GM12878 (cell line): ENCODE results near the gene ZSCAN22. TPM values are rescaled to one million over a fixed set of nuclear protein-coding genes. Genes with fewer than 3 reads are reported as not detected.

ENCODE experiments used
- ATAC-seq: fragments of 200-7000 bp; cut with Tn5 transposase; 3 replicates; pipeline ENCODE4 v1.9.1; 2020; ENCODE audit warnings: mild to moderate bottlenecking, moderate library complexity
- BruUV-seq: library from RNA; stranded (reverse); fragments of 400-500 nt; replicated peaks from 2 replicates; lab custom pipeline; 2021; lab: Mats Ljungman, UMichigan
- CTCF ChIA-PET: fragments of 300-600 bp; sonication (Branson Sonifier 250); formaldehyde crosslinking; extraction: SDS; loops from one replicate; lab custom pipeline; 2021; ENCODE audit warnings: inconsistent platforms; lab: Yijun Ruan, JAX
- POLR2A ChIA-PET: fragments of 350-600 bp; formaldehyde crosslinking; extraction: SDS; loops from one replicate; lab custom pipeline; 2021; ENCODE audit warnings: inconsistent platforms; lab: Charles Lee
- RAD21 ChIA-PET: fragments of 300-600 bp; sonication (Branson Sonifier 250); formaldehyde crosslinking; loops from one replicate; lab custom pipeline; 2023; ENCODE audit warnings: antibody characterized with exemption; ENCODE audit not compliant: unreplicated experiment; lab: Charles Lee
- SMC1A ChIA-PET: fragments of 300-600 bp; sonication (Branson Sonifier 250); formaldehyde crosslinking; loops from one replicate; lab custom pipeline; 2023; ENCODE audit not compliant: unreplicated experiment, uncharacterized antibody; lab: Charles Lee
- DNase-seq: peaks from one replicate; pipeline ENCODE4 v3.0.0-alpha.2; 2011; ENCODE audit warnings: low read depth, low spot score
- FAIRE-seq: peaks from 3 replicates; lab custom pipeline; 2011; peaks lifted over from hg19 to GRCh38; lab: Jason Lieb, UNC
- H2AFZ ChIP-seq: 2 replicates; pipeline ENCODE4 v1.6.0; 2011; ENCODE audit warnings: low read depth, low read length, control low read depth; ENCODE audit not compliant: control insufficient read depth
- H3K27ac ChIP-seq: 2 replicates; pipeline ENCODE4 v1.5.1; 2011; ENCODE audit warnings: control low read depth; ENCODE audit not compliant: control insufficient read depth, insufficient read depth
- H3K27me3 ChIP-seq, 2 experiments: replicated peaks in 1 of 2; 2 replicates each; pipeline versions ENCODE4 v1.6.0 to v1.6.1; 2011; ENCODE audit warnings: low read length in 1 of 2; ENCODE audit not compliant: control insufficient read depth in 2 of 2, insufficient read depth in 2 of 2
- H3K36me3 ChIP-seq, 2 experiments: 2 replicates each; pipeline ENCODE4 v1.5.1; 2011; ENCODE audit warnings: low read length in 1 of 2; ENCODE audit not compliant: control insufficient read depth in 2 of 2, insufficient read depth in 2 of 2
- H3K4me1 ChIP-seq: 2 replicates; pipeline ENCODE4 v1.6.1; 2011; ENCODE audit warnings: mild to moderate bottlenecking, low read length, moderate library complexity, mixed read lengths; ENCODE audit not compliant: control insufficient read depth, insufficient read depth
- H3K4me2 ChIP-seq: 2 replicates; pipeline ENCODE4 v1.6.0; 2011; ENCODE audit warnings: control low read depth; ENCODE audit not compliant: control insufficient read depth, insufficient read depth
- H3K4me3 ChIP-seq: fragments of 200-600 bp; sonication (generic); 2 replicates; pipeline ENCODE4 v1.5.1; 2016
- H3K79me2 ChIP-seq: 2 replicates; pipeline ENCODE4 v1.6.0; 2011; ENCODE audit warnings: low read length; ENCODE audit not compliant: control insufficient read depth, insufficient read depth
- H3K9ac ChIP-seq: 2 replicates; pipeline ENCODE4 v1.8.0; 2011; ENCODE audit warnings: low read length, control low read depth, mixed read lengths; ENCODE audit not compliant: control insufficient read depth, insufficient read depth
- H3K9me3 ChIP-seq: replicated peaks from 3 replicates; pipeline ENCODE4 v1.5.1; 2011; ENCODE audit warnings: mild to moderate bottlenecking, low read length; ENCODE audit not compliant: control insufficient read depth, insufficient read depth
- H4K20me1 ChIP-seq: 2 replicates; pipeline ENCODE4 v1.6.0; 2011; ENCODE audit not compliant: control insufficient read depth, insufficient read depth
- BMI1 ChIP-seq: fragments of 450-650 bp; IDR thresholded peaks from 2 replicates; pipeline ENCODE4 v1.6.1; 2016; ENCODE audit warnings: mild to moderate bottlenecking, moderate library complexity, borderline replicate concordance
- GATAD2B ChIP-seq: fragments of 450-650 bp; conservative IDR thresholded peaks from 2 replicates; pipeline ENCODE4 v1.6.1; 2017; ENCODE audit warnings: low read depth, mild to moderate bottlenecking, moderate library complexity
- SIN3A ChIP-seq: IDR thresholded peaks from 2 replicates; pipeline ENCODE4 v1.6.1; 2012; ENCODE audit warnings: low read depth, low read length, improper control_type of control experiment
- SREBF1 ChIP-seq: IDR thresholded peaks from 2 replicates; pipeline ENCODE4 v1.6.1; 2012; ENCODE audit warnings: mild to moderate bottlenecking, low read length
- TBL1XR1 ChIP-seq: IDR thresholded peaks from 2 replicates; pipeline ENCODE4 v1.6.1; 2012; ENCODE audit warnings: low read depth, low read length, improper control_type of control experiment
- ZNF622 ChIP-seq: fragments of 450-650 bp; IDR thresholded peaks from 2 replicates; pipeline ENCODE4 v1.6.1; 2017; ENCODE audit warnings: mild to moderate bottlenecking, inconsistent platforms
- WGBS: methylation state at CpG from one replicate; pipeline ENCODE4 v1.1.6; 2016; ENCODE audit warnings: low lambda C conversion rate; ENCODE audit not compliant: insufficient replicate concordance, insufficient coverage; ENCODE audit errors: missing lambda C conversion rate; 5-methylcytosine and 5-hydroxymethylcytosine counted together
- in situ Hi-C: fragments of 300-500 bp; cut with MboI; formaldehyde crosslinking; loops from 9 replicates; pipeline ENCODE4 v1.14.3; 2018; ENCODE audit warnings: mixed read lengths
- intact Hi-C: fragments of 100-400 bp; cut with micrococcal nuclease; formaldehyde crosslinking; loops from one replicate; pipeline ENCODE4 v1.14.2; 2022; ENCODE audit not compliant: unreplicated experiment
- polyA plus RNA-seq, 11 experiments: library from polyadenylated mRNA; depleted of rRNA in 4 of 11; unstranded in 6 of 11; stranded (reverse) in 5 of 11; fragments of >200 nt; fragmentation: Nextera tagmentation in 4 of 11; fragmentation: Illumina TruSeq in 1 of 11; extraction: Ambion mirVana in 4 of 11; extraction: Trizol in 1 of 11; gene quantifications; 1 replicate in 1 of 11; 2 replicates in 10 of 11; pipeline versions ENCODE4 v1.2.1 to v1.2.3, GENCODE V29; 2011 to 2016; ENCODE audit warnings: inconsistent platforms in 2 of 11, missing spikeins in 2 of 11, low read depth in 1 of 11
- total RNA-seq, 4 experiments: library from RNA; depleted of rRNA in 3 of 4; stranded (reverse); fragments of >200 nt in 3 of 4; fragmentation: Illumina TruSeq in 1 of 4; extraction: Trizol in 1 of 4; gene quantifications; 2 replicates each; pipeline versions ENCODE4 v1.2.1 to v1.2.3, GENCODE V29; 2013 to 2021
- TF ChIP-seq, protein P1 (sequence below): fragments of 450-650 bp; IDR thresholded peaks from 2 replicates; pipeline ENCODE4 v1.6.1; 2016; ENCODE audit warnings: mild to moderate bottlenecking, moderate library complexity, borderline replicate concordance
- TF ChIP-seq, protein P2 (sequence below): fragments of 450-650 bp; IDR thresholded peaks from 2 replicates; pipeline ENCODE4 v1.6.1; 2016; ENCODE audit warnings: mild to moderate bottlenecking
- TF ChIP-seq, protein P3 (sequence below): fragments of 450-650 bp; conservative IDR thresholded peaks from 2 replicates; pipeline ENCODE4 v1.6.1; 2017; ENCODE audit warnings: mild to moderate bottlenecking, moderate library complexity
- TF ChIP-seq, protein P4 (sequence below): fragments of 450-650 bp; formaldehyde crosslinking; IDR thresholded peaks from 2 replicates; pipeline ENCODE4 v1.4.0; 2020; ENCODE audit warnings: mild to moderate bottlenecking, moderate library complexity

Gene ZSCAN22
- total and polyA plus RNA-seq, 10 of the 15 experiments (the other 5 are each of a cell fraction or from before 2014, with no cell fraction given): 0.49 to 3.9 (median 2.6) TPM

DNA sequence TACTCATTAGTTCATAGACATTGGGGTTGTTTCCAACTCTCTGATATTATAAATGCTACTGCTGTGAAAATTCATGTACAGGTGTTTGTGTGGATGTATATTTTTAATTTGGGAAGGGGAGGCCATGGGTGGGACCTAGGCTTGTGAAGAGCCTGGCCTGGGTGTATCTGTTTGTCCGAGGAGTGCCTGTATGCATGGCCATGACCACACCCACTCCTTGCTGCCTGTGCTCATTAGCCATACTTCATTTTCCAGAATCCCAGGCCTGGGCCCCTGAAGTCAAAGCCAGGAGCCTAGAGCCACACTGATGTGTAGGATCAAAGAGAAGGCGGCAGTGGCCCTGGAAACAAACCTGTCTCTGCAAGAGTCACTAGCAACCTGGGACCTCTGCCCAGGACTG is 11.2 kb upstream of the ZSCAN22 start (continued):
- TF ChIP-seq BMI1: no peak
- TF ChIP-seq ZNF622: no peak

DNA sequence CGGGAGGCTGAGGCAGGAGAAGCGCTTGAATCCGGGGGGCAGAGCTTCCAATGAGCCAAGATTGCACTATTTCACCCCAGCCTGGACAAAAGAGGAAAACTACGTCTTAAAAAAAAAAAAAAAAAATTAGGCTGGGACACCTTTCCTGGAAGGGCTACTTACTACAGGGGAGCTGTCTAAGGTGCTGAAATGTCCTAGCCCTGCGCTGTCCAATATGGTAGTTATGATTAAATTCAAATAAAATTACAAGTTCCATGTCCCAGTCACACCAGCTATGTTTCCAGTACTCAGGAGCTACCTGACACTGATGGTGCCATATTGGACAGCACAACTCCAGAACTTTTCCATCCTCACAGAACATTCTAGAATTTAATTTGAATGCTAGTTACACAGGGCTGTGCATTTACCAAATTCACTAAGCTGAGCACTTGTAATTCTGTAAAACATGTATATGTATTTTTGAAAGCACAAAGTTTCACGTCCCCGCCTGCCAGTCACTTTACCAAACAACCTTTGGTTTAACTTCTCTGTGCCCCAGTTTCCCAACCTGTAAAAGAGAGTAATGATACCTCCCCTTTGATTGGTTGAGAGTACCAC is 9.2 kb upstream of the ZSCAN22 start:
- Histone ChIP-seq H3K4me1 (no peaks in the 10 kb centered on the region), H3K36me3 (peaks cover 3 to 10% of the 10 kb centered on the region in 2 experiments), H3K9me3 (no peaks in the 10 kb centered on the region; the same call in 2 of the 3 replicates), H3K27ac (no peak overlapping the region), H2AFZ (no peak overlapping the region), H3K79me2 (no peaks in the 10 kb centered on the region), H3K4me2 (no peak overlapping the region), H3K9ac (no peak overlapping the region), H4K20me1 (no peaks in the 10 kb centered on the region), H3K27me3 (no peaks in the 10 kb centered on the region), H3K4me3 (no peak overlapping the region)
- POLR2A ChIA-PET: interaction anchor here (0.6 to 1.2 kb wide), 4 partner anchors 11 to 226 kb away, joined by 3 to 5 read pairs (median 3); partner anchors contain the start of gene TRIM28
- RAD21 ChIA-PET: no interaction called here
- 85% methylated on average over 6 of the region's 7 CpGs for WGBS
- no TSS peak for BruUV-seq
- no peak for DNase-seq
- SMC1A ChIA-PET: no interaction called here
- in situ Hi-C loops: no loop called here
- FAIRE-seq: no peak
- CTCF ChIA-PET: no interaction called here
- intact Hi-C loops: no loop called here
- ATAC-seq: peak; percentile 26; the same call in 1 of the 3 replicates
- TF ChIP-seq, protein P1, sequence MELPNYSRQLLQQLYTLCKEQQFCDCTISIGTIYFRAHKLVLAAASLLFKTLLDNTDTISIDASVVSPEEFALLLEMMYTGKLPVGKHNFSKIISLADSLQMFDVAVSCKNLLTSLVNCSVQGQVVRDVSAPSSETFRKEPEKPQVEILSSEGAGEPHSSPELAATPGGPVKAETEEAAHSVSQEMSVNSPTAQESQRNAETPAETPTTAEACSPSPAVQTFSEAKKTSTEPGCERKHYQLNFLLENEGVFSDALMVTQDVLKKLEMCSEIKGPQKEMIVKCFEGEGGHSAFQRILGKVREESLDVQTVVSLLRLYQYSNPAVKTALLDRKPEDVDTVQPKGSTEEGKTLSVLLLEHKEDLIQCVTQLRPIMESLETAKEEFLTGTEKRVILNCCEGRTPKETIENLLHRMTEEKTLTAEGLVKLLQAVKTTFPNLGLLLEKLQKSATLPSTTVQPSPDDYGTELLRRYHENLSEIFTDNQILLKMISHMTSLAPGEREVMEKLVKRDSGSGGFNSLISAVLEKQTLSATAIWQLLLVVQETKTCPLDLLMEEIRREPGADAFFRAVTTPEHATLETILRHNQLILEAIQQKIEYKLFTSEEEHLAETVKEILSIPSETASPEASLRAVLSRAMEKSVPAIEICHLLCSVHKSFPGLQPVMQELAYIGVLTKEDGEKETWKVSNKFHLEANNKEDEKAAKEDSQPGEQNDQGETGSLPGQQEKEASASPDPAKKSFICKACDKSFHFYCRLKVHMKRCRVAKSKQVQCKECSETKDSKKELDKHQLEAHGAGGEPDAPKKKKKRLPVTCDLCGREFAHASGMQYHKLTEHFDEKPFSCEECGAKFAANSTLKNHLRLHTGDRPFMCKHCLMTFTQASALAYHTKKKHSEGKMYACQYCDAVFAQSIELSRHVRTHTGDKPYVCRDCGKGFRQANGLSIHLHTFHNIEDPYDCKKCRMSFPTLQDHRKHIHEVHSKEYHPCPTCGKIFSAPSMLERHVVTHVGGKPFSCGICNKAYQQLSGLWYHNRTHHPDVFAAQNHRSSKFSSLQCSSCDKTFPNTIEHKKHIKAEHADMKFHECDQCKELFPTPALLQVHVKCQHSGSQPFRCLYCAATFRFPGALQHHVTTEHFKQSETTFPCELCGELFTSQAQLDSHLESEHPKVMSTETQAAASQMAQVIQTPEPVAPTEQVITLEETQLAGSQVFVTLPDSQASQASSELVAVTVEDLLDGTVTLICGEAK: peak; percentile 55; the same call in 1 of the 2 replicates
- TF ChIP-seq SREBF1: peak; percentile 69; the same call in 1 of the 2 replicates
- TF ChIP-seq TBL1XR1: no peak
- TF ChIP-seq, protein P2, sequence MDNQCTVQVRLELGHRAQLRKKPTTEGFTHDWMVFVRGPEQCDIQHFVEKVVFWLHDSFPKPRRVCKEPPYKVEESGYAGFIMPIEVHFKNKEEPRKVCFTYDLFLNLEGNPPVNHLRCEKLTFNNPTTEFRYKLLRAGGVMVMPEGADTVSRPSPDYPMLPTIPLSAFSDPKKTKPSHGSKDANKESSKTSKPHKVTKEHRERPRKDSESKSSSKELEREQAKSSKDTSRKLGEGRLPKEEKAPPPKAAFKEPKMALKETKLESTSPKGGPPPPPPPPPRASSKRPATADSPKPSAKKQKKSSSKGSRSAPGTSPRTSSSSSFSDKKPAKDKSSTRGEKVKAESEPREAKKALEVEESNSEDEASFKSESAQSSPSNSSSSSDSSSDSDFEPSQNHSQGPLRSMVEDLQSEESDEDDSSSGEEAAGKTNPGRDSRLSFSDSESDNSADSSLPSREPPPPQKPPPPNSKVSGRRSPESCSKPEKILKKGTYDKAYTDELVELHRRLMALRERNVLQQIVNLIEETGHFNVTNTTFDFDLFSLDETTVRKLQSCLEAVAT: no peak
- TF ChIP-seq, protein P3, sequence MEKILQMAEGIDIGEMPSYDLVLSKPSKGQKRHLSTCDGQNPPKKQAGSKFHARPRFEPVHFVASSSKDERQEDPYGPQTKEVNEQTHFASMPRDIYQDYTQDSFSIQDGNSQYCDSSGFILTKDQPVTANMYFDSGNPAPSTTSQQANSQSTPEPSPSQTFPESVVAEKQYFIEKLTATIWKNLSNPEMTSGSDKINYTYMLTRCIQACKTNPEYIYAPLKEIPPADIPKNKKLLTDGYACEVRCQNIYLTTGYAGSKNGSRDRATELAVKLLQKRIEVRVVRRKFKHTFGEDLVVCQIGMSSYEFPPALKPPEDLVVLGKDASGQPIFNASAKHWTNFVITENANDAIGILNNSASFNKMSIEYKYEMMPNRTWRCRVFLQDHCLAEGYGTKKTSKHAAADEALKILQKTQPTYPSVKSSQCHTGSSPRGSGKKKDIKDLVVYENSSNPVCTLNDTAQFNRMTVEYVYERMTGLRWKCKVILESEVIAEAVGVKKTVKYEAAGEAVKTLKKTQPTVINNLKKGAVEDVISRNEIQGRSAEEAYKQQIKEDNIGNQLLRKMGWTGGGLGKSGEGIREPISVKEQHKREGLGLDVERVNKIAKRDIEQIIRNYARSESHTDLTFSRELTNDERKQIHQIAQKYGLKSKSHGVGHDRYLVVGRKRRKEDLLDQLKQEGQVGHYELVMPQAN: 0 out of 2 replicates have a peak, but pooled peaks have one; percentile 37
- TF ChIP-seq SIN3A: peak; percentile 57; the same call in 1 of the 2 replicates
- TF ChIP-seq GATAD2B: no peak
- TF ChIP-seq, protein P4, sequence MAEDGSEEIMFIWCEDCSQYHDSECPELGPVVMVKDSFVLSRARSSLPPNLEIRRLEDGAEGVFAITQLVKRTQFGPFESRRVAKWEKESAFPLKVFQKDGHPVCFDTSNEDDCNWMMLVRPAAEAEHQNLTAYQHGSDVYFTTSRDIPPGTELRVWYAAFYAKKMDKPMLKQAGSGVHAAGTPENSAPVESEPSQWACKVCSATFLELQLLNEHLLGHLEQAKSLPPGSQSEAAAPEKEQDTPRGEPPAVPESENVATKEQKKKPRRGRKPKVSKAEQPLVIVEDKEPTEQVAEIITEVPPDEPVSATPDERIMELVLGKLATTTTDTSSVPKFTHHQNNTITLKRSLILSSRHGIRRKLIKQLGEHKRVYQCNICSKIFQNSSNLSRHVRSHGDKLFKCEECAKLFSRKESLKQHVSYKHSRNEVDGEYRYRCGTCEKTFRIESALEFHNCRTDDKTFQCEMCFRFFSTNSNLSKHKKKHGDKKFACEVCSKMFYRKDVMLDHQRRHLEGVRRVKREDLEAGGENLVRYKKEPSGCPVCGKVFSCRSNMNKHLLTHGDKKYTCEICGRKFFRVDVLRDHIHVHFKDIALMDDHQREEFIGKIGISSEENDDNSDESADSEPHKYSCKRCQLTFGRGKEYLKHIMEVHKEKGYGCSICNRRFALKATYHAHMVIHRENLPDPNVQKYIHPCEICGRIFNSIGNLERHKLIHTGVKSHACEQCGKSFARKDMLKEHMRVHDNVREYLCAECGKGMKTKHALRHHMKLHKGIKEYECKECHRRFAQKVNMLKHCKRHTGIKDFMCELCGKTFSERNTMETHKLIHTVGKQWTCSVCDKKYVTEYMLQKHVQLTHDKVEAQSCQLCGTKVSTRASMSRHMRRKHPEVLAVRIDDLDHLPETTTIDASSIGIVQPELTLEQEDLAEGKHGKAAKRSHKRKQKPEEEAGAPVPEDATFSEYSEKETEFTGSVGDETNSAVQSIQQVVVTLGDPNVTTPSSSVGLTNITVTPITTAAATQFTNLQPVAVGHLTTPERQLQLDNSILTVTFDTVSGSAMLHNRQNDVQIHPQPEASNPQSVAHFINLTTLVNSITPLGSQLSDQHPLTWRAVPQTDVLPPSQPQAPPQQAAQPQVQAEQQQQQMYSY (CRISPR knock-in tag): no peak
